Neutrophil (primary cell): ENCODE measurements around the gene KCTD14.
A peak's percentile ranks its signal among the peaks of the same experiment; 100 is the strongest.
"Not testable (repeated sequence)": the region's sequence is repeated elsewhere in the genome, so short reads cannot be mapped to it uniquely, and the experiment has no call there.

Source experiments
- H3K27ac ChIP-seq: fragments of 200-600 bp; sonication (generic); 2 replicates; pipeline ENCODE4 v1.5.1; 2016; ENCODE audit warnings: mild to moderate bottlenecking, moderate library complexity
- H3K27me3 ChIP-seq: fragments of 200-600 bp; sonication (generic); 2 replicates; pipeline ENCODE4 v1.6.0; 2016; ENCODE audit warnings: mild to moderate bottlenecking
- H3K36me3 ChIP-seq: fragments of 200-600 bp; sonication (generic); 2 replicates; pipeline ENCODE4 v1.5.1; 2017
- H3K4me1 ChIP-seq, 2 experiments: fragments of 200-600 bp in 1 of 2; sonication (generic) in 1 of 2; 1 replicate in 1 of 2; 2 replicates in 1 of 2; pipeline versions ENCODE4 v1.5.1 to v1.6.1; 2013 to 2016; ENCODE audit warnings: low read depth in 1 of 2, low read length in 1 of 2, mild to moderate bottlenecking in 1 of 2, moderate library complexity in 1 of 2; ENCODE audit not compliant: control insufficient read depth in 1 of 2, insufficient read depth in 1 of 2
- H3K4me3 ChIP-seq, 2 experiments: fragments of 200-600 bp in 1 of 2; sonication (generic) in 1 of 2; 1 replicate in 1 of 2; 2 replicates in 1 of 2; pipeline ENCODE4 v1.5.1; 2013 to 2016; ENCODE audit warnings: low read depth in 1 of 2, low read length in 1 of 2, mild to moderate bottlenecking in 1 of 2, moderate library complexity in 1 of 2
- H3K9me3 ChIP-seq: fragments of 200-600 bp; sonication (generic); 2 replicates; pipeline ENCODE4 v1.5.1; 2016
- TF ChIP-seq, protein P1 (sequence below): fragments of 200-600 bp; sonication (generic); IDR thresholded peaks from 2 replicates; pipeline ENCODE4 v1.5.1; 2016; ENCODE audit warnings: antibody characterized with exemption

The KCTD14 gene

DNA sequence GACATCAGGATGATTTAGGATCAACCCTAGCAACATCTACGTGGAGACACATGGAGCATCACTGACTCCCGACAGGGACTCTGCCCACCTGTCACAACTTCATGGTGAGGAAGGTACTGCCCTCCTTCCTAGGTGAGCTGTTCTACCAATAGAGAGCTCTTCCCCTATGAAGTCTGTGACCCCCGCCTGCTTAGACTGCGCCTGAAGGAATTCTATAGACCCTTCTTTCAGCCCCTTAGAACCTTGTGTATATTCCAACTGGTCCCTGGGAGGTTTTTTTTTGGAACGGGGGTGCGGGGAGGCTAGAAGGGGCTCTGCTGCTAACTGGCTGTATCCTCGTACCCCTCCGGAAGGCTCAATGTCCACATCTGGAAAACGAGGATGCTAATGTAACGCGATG, 29.2 kb downstream of the KCTD14 start:
- Histone ChIP-seq H3K4me3 (peak overlapping the region; percentile 70 to 78), H3K27ac (peak overlapping the region; percentile 94), H3K4me1 (peaks cover 27 to 34% of the 10 kb centered on the region in 2 experiments), H3K36me3 (peaks cover 19% of the 10 kb centered on the region), H3K27me3 (no peaks in the 10 kb centered on the region), H3K9me3 (no peaks in the 10 kb centered on the region)
- TF ChIP-seq, protein P1, sequence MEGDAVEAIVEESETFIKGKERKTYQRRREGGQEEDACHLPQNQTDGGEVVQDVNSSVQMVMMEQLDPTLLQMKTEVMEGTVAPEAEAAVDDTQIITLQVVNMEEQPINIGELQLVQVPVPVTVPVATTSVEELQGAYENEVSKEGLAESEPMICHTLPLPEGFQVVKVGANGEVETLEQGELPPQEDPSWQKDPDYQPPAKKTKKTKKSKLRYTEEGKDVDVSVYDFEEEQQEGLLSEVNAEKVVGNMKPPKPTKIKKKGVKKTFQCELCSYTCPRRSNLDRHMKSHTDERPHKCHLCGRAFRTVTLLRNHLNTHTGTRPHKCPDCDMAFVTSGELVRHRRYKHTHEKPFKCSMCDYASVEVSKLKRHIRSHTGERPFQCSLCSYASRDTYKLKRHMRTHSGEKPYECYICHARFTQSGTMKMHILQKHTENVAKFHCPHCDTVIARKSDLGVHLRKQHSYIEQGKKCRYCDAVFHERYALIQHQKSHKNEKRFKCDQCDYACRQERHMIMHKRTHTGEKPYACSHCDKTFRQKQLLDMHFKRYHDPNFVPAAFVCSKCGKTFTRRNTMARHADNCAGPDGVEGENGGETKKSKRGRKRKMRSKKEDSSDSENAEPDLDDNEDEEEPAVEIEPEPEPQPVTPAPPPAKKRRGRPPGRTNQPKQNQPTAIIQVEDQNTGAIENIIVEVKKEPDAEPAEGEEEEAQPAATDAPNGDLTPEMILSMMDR = no peak

DNA sequence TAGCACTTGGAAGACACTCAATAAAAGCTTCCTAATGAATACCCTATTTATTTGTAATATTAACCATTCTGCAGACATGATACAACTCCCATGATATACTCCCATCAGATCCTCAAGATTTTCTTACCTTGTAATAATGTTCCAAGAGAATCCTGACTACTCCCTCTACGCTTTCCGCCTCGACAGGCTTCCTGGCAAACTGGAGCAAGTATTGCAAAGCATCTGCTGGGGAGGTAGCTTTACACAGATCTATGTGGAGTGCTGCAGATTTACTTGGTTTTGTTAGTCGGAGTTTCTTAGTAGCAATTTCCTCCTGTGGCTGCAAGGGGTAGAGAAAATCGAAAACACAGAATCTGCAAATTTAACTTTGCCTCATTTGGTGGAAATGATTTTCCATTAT, 32.1 kb downstream of the KCTD14 start:
- TF ChIP-seq, protein P1 = no peak
- no peaks in the 10 kb centered on the region for H3K9me3 ChIP-seq
- no peaks in the 10 kb centered on the region for H3K27me3 ChIP-seq

DNA sequence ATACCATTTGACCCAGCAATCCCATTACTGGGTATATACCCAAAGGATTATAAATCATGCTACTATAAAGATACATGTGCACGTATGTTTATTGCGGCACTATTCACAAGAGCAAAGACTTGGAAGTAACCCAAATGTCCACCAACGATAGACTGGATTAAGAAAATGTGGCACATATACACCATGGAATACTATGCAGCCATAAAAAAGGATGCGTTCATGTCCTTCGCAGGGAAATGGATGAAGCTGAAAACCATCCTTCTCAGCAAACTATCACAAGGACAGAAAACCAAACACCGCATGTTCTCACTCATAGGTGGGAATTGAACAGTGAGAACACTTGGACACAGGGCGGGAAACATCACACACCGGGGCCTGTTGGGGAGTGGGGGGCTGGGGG, 36.6 kb downstream of the KCTD14 start:
- peaks cover 40% of the 10 kb centered on the region for H3K36me3 ChIP-seq
- H3K4me1 ChIP-seq, H3K27me3 ChIP-seq, H3K9me3 ChIP-seq, H3K27ac ChIP-seq, H3K4me3 ChIP-seq: not testable (repeated sequence)

More for the DNA sequence above, 32.1 kb downstream of the KCTD14 start:
- Histone ChIP-seq H3K27ac (no peak overlapping the region), H3K36me3 (peaks cover 40% of the 10 kb centered on the region), H3K4me3 (no peak overlapping the region), H3K4me1 (peaks cover 27 to 34% of the 10 kb centered on the region in 2 experiments)

DNA sequence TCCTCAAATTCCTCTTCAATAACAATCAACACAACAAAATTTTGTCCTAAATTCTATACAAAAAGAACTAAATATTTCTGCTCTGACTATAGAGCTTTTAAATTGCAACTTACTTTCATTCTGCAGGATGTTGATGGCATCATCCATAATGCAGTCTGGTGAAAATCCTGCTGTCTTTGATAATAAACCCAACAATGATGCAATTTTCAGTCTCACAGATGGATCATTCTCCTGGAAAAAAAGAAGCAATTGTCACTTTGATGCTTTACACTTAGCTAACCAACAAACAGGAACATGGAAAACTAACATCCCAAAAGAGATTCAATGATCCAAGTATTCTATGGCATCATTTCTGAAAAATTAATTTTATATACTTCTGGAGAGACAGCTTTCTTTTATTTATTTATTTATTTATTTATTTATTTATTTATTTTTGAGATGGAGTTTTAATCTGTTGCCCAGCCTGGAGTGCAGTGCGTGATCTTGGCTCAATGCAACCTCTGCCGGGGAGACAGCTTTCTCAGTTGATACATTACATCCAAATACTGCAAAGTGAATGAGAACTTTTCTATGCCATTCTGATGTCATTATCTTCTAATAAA, 41.6 kb downstream of the KCTD14 start:
- Histone ChIP-seq H3K4me1 (no peaks in the 10 kb centered on the region), H3K9me3 (no peaks in the 10 kb centered on the region), H3K4me3 (no peak overlapping the region), H3K27ac (no peak overlapping the region), H3K27me3 (no peaks in the 10 kb centered on the region), H3K36me3 (peaks cover 29% of the 10 kb centered on the region)
- TF ChIP-seq, protein P1 = no peak

DNA sequence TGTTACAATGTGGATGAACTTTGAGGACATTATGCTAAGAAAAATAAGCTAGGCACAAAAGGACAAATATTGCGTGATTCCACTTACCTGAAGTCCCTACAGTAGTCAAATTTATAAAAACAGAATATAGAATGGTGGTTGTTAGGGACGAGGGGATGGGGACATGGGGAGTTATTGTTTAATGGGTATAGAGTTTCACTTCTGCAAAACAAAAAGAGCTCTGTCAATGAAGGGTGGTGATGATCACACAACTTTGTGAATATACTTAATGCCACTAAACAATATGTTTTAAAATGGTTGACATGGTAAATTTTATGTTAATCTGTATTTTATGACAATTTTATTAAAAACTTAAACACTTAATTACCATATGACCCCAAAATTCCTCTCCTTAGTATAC, 54.7 kb downstream of the KCTD14 start:
- Histone ChIP-seq H3K4me1 (no peaks in the 10 kb centered on the region), H3K36me3 (peaks cover 24% of the 10 kb centered on the region), H3K9me3 (no peaks in the 10 kb centered on the region), H3K4me3 (no peak overlapping the region), H3K27me3 (no peaks in the 10 kb centered on the region), H3K27ac (no peak overlapping the region)
- TF ChIP-seq, protein P1 = no peak

DNA sequence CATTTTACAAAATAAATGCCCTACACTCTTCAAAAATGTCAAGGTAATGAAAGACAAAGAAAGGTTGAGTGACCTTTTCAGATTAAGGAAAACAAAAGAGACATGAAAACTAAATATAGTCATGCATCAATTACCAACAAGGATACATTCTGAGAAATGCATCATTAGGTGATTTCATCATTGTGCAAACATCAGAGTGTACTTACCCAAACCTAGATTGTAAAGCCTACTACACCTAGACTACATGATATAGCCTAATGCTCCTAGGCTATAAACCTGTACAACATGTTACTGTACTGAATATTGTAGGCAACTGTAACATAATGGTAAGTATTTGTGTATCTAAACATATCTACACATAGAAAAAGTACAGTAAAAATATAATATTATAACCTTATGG, 55.3 kb downstream of the KCTD14 start:
- Histone ChIP-seq H3K9me3 (no peaks in the 10 kb centered on the region), H3K4me3 (no peak overlapping the region), H3K4me1 (no peaks in the 10 kb centered on the region), H3K36me3 (peaks cover 24% of the 10 kb centered on the region), H3K27ac (no peak overlapping the region), H3K27me3 (no peaks in the 10 kb centered on the region)
- TF ChIP-seq, protein P1 = no peak
